ENCODE measurements around the gene MAL.

- TF ChIP-seq CTCF (IDR thresholded peaks at IDR 0.05) (no peak), EZH2 (IDR thresholded peaks at IDR 0.05) (no peak), EZH2phosphoT487 (IDR thresholded peaks at IDR 0.05) (no peak)
These were observed 74.4 kb downstream of the MAL start for GRCh38 chr2:95099910-95100309.
